SKM-1 treated with dmso at 0.1 percent for 144 hours (cell line): Measurements from ENCODE around the gene FAM217B.

Source experiments
- DNase-seq: peaks from one replicate; lab custom pipeline; 2025; ENCODE audit not compliant: unreplicated experiment; lab: John Stamatoyannopoulos, UW

Gene FAM217B

DNA sequence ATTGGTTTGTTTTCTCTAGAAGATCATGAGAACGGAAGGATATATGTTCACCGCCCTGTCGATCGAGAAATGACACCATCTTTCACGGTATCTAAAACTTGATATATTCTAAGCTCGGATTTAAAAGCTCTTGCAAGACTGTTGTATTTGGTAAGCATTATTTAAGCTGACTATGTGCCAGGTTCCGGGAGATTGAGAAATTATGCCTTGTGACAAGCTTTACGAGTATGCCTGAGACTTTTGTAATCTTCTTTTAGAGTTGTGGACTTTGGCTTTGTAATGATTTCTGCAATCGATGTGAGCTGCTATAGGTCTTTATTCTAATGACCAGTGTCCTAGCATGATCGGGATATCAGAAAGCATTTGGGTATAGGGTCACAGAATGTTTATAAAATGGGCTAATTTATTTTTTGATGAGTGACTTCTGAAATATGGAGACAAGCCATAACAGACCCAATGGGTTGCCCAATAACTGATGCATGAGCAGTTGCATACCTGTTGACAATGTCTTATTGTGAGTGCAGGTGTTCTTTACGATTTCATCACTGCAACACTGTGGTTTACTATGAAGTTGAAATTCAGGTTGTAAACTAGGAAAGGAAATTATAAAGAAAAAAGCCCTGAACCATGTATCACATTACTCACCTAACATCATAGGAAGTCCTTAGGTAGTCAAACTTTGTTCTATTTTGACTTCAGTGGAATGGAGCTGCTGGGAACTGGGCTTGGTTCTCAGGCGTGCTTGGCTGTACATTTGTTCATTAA, 32.0 kb downstream of the FAM217B start:
- no peak for DNase-seq

DNA sequence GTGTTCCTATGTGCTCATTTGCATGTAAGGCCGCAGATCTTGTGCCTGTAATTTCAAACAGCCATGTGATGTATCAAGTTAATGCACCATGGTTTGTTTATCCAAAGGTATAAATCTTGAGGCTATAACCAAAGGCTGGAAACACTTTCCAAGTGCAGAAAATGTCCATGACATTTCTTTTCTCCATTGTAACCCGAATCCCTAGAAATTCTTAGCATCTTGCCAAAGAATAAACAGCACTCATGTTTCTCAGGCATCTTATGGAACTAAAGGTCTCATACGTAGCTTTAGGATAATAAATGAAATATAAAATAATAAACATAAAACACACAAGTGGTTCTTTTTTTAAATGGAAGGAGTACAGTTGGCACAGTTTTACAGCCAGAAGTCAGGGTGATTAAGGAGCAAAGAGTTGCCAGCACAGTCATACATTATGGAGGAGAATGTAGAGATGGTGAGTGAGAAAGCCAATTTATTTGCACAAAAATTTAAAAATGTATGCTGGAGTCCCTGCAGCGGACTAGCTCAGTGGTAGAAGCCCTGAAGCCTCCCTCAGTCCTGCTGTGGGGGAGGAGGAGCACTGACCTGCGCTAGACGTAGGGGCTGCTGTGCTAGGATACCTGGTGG, 36.1 kb downstream of the FAM217B start:
- no peak for DNase-seq

DNA sequence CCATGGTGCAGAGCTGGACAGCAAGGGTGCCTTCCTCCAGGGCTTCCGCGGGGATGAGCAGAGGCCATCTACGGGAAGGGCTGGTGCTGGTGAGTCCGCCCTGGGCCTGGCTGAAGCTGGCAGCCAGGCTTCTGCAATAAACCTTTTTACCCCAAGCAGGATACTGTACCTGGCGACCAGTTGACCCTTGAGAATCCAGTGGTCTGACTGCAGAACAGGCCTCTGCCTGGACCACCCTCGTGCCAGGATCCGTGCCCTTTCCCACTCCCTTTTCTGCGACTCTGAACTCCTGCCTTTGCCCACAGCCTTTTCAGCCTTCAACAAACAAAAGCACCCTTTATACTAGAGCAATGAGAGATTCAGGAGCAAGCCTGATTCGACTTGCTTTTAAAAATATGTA, 36.9 kb downstream of the FAM217B start:
- DNase-seq, result no peak

DNA sequence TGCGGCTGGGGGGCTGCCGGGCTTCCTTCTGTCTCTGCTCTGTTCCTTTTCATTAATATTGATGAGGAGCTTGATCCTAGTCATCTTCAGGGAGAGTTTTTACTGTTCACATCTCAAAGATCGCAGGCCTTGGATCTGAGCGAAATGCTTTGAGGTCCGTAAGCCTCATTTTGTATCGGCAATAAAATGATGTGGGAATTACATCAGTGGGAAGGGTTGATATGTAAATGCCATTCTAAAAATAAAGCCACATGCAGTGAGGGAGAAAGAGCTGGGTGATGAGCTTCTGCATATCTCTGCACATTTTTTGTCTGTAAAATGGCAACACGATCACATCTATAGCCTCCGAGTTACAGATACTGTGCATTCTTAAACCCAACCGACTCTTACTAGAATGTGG, 42.9 kb downstream of the FAM217B start:
- no peak for DNase-seq

- DNase-seq, result peak; percentile 73
These were observed 44.4 kb downstream of the FAM217B start for GRCh38 chr20:59984541-59984940.

- no peak for DNase-seq
These were observed 45.0 kb downstream of the FAM217B start for GRCh38 chr20:59985164-59985563.

DNA sequence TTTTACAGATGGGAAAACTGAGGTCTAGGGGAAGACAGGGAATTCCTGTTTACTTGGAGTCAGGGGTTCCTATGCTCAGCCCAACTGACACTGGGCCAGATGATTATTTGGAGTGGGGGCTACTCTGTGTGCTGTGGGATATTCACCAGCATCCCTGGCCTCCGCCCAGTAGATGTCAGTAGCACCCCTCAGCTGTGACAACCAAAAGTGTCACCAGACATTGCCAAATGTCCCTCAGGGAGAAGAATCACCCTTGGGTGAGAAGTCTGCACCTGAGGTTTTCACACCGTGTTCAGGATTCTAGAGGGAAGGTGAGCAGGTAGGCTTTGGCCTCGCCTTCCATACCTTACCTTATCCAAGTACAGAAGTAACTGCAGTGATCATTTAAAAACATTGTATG, 45.7 kb downstream of the FAM217B start:
- DNase-seq, result peak; percentile 14

DNA sequence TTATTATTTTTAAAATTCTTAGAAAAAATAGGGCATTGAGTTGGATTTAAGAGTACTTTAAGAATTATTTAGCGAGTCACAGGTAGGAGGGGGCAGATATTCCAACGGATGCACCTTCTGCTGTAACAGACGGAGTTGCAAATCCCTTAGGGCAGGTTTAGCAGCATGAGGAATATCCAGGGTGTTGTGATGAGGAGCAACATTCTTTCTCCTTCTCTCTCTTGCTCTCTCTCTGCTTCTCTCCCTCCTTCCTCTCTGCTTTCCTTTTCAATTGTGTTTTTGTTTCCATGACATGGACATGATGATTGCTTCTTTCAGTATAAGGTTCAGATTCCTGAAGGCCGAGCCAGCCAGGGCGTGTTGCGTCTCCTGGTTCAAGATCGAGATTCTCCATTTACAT, 46.9 kb downstream of the FAM217B start:
- DNase-seq, result no peak

DNA sequence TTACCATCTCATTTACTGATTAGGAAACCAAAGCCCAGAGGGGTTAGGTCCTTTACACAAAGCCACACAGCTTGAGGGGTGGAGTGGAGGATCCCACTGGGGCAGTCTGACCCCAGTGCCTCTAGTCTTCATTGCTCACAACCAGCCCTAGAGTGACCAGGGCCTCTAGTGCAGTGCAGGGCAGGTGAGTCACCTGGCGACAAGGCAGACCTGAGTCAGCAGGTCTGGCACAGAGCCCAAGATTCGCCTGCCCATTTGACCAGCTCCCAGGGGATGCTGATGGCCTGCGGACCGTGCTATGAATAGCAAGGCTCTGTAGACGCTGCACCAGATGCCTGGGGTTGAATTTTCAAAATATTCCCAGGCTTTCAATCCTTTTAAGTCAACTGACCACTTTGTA, 48.0 kb downstream of the FAM217B start:
- DNase-seq, result no peak

GRCh38 chr20:59992526-59993084, 52.4 kb downstream of the FAM217B start:
- peak; percentile 2 for DNase-seq

GRCh38 chr20:59993736-59994430, 53.7 kb downstream of the FAM217B start:
- no peak for DNase-seq

- no peak for DNase-seq
These were observed 54.5 kb downstream of the FAM217B start for GRCh38 chr20:59994697-59995122.

GRCh38 chr20:59996108-59996507, 55.9 kb downstream of the FAM217B start:
- no peak for DNase-seq

DNA sequence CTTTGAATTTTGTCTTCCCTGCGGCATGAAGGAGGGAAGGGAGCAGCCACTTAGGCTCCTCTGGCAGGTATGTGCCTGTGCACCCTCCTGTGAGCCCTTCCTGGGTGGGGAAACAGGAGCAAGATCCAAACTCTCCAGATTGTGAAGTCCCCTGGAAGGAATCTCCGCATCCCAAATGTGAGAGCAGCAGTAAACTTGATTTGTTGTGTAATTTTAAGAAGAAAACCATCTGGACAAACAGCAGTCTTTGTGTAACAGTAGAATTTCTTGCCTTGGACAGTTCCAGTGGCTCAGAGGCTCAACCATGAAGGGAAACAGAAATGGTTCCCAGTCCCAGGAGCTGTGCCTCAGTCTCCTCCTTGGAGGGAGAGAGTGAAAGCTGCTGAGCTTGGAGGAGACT, 57.7 kb downstream of the FAM217B start:
- DNase-seq, result no peak
